Left renal cortex interstitium (tissue), 4 donors: Measurements from ENCODE around the gene PDE8B. TPM values are rescaled to one million over a fixed set of nuclear protein-coding genes. Genes with fewer than 3 reads are reported as not detected.

Source experiments
- DNase-seq, 4 donors: peaks; one replicate each; pipeline ENCODE4 v3.0.0-alpha.2; 2013; ENCODE audit warnings: low read depth in 4 of 4, low spot score in 2 of 4, missing footprints in 1 of 4
- polyA plus RNA-seq, 4 donors: library from polyadenylated mRNA; unstranded; fragments of 120-200 nt; gene quantifications; one replicate each; pipeline ENCODE4 v1.2.1, GENCODE V29; 2013; ENCODE audit not compliant: insufficient read length in 4 of 4

Gene PDE8B
- polyA plus RNA-seq, 4 donors: 4.0 to 8.0 (median 5.9) TPM

- DNase-seq: no peak
These were observed 20.4 kb downstream of the PDE8B start for GRCh38 chr5:77230727-77231470.

- DNase-seq: no peak
These were observed 21.1 kb downstream of the PDE8B start for GRCh38 chr5:77231471-77232138.

GRCh38 chr5:77232574-77233358 is 22.3 kb downstream of the PDE8B start:
- DNase-seq: no peak

GRCh38 chr5:77235846-77236721 is 25.6 kb downstream of the PDE8B start:
- no peak for DNase-seq

GRCh38 chr5:77239126-77239741 is 28.8 kb downstream of the PDE8B start:
- no peak for DNase-seq

GRCh38 chr5:77241444-77241843 is 31.0 kb downstream of the PDE8B start:
- no peak for DNase-seq

GRCh38 chr5:77249475-77249874 is 39.0 kb downstream of the PDE8B start:
- no peak for DNase-seq

- DNase-seq: no peak
These were observed 39.5 kb downstream of the PDE8B start for GRCh38 chr5:77250021-77250420.

- DNase-seq: no peak
These were observed 41.4 kb downstream of the PDE8B start for GRCh38 chr5:77251921-77252320.

- no peak for DNase-seq
These were observed 45.1 kb downstream of the PDE8B start for GRCh38 chr5:77255617-77256016.

GRCh38 chr5:77256406-77256805 is 45.9 kb downstream of the PDE8B start:
- no peak for DNase-seq

GRCh38 chr5:77258652-77259051 is 48.2 kb downstream of the PDE8B start:
- no peak for DNase-seq

- DNase-seq: no peak
These were observed 49.0 kb downstream of the PDE8B start for GRCh38 chr5:77259476-77259875.

- no peak for DNase-seq
These were observed 52.2 kb downstream of the PDE8B start for GRCh38 chr5:77262697-77263096.

GRCh38 chr5:77266291-77266690 is 55.8 kb downstream of the PDE8B start:
- DNase-seq: no peak

GRCh38 chr5:77267496-77267895 is 57.0 kb downstream of the PDE8B start:
- DNase-seq: no peak

- DNase-seq: no peak
These were observed 61.7 kb downstream of the PDE8B start for GRCh38 chr5:77272206-77272605.

GRCh38 chr5:77277759-77278158 is 67.3 kb downstream of the PDE8B start:
- DNase-seq: no peak

GRCh38 chr5:77280036-77280435 is 69.6 kb downstream of the PDE8B start:
- no peak for DNase-seq

GRCh38 chr5:77281969-77282336 is 71.5 kb downstream of the PDE8B start:
- DNase-seq: no peak
